ENCODE measurements around the gene SPCS2. TPM values are rescaled to one million over a fixed set of nuclear protein-coding genes. Genes with fewer than 3 reads are reported as not detected.
"Not testable (repeated sequence)": the region's sequence is repeated elsewhere in the genome, so short reads cannot be mapped to it uniquely, and the experiment has no call there.

The SPCS2 gene
- total RNA-seq, 1 donor from 2014 or later = 112 TPM

GRCh38 chr11:74953451-74953850 lies 4.4 kb downstream of the SPCS2 start:
- TF ChIP-seq, protein P1, sequence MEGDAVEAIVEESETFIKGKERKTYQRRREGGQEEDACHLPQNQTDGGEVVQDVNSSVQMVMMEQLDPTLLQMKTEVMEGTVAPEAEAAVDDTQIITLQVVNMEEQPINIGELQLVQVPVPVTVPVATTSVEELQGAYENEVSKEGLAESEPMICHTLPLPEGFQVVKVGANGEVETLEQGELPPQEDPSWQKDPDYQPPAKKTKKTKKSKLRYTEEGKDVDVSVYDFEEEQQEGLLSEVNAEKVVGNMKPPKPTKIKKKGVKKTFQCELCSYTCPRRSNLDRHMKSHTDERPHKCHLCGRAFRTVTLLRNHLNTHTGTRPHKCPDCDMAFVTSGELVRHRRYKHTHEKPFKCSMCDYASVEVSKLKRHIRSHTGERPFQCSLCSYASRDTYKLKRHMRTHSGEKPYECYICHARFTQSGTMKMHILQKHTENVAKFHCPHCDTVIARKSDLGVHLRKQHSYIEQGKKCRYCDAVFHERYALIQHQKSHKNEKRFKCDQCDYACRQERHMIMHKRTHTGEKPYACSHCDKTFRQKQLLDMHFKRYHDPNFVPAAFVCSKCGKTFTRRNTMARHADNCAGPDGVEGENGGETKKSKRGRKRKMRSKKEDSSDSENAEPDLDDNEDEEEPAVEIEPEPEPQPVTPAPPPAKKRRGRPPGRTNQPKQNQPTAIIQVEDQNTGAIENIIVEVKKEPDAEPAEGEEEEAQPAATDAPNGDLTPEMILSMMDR (IDR thresholded peaks at IDR 0.05; ENCODE audit: partially characterized antibody, unreplicated experiment) = no peak
- Mint-ChIP-seq H3K36me3 (ENCODE audit: unreplicated experiment) (no peaks in the 10 kb centered on the region), H3K27ac (ENCODE audit: unreplicated experiment) (no peak overlapping the region), H3K4me3 (ENCODE audit: unreplicated experiment) (no peak overlapping the region), H3K4me1 (ENCODE audit: low read depth, unreplicated experiment) (peaks cover 14% of the 10 kb centered on the region), H3K9me3 (ENCODE audit: unreplicated experiment) (peaks cover 4% of the 10 kb centered on the region), H3K27me3 (ENCODE audit: unreplicated experiment) (peaks cover 9% of the 10 kb centered on the region)
- no peak for DNase-seq

DNA sequence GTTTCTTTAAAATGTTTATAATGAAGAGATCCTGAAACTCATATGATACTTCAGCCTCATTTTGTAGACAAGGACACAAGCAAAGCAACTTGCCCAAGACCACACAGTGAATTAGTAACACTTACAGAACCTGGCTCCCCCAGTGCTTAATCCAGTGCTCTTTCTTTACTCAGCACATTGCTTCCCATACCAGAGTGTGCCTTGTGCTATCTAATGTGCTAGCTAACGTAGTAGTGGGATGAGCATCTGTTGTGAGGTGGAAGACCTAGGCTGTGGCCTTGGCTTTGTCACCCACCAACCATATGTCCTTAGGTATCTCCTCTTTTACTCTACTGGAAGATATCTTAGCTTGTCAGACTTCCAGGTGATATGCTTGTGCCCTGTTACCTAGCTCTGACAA lies 5.1 kb downstream of the SPCS2 start:
- no peaks in the 10 kb centered on the region for H3K36me3 Mint-ChIP-seq (ENCODE audit: unreplicated experiment)
- DNase-seq = no peak
- H3K4me1 Mint-ChIP-seq (ENCODE audit: low read depth, unreplicated experiment) = peaks cover 18% of the 10 kb centered on the region
- H3K27me3 Mint-ChIP-seq (ENCODE audit: unreplicated experiment) = peaks cover 6% of the 10 kb centered on the region
- no peak overlapping the region for H3K4me3 Mint-ChIP-seq (ENCODE audit: unreplicated experiment)
- TF ChIP-seq, protein P1 (IDR thresholded peaks at IDR 0.05; ENCODE audit: partially characterized antibody, unreplicated experiment) = no peak
- H3K27ac Mint-ChIP-seq (ENCODE audit: unreplicated experiment) = no peak overlapping the region
- peaks cover 4% of the 10 kb centered on the region for H3K9me3 Mint-ChIP-seq (ENCODE audit: unreplicated experiment)

- TF ChIP-seq, protein P1 (IDR thresholded peaks at IDR 0.05; ENCODE audit: partially characterized antibody, unreplicated experiment) = no peak
These were observed 7.4 kb downstream of the SPCS2 start for GRCh38 chr11:74956397-74957015.

GRCh38 chr11:74957937-74958629 lies 9.0 kb downstream of the SPCS2 start:
- Mint-ChIP-seq H3K36me3 (ENCODE audit: unreplicated experiment) (no peaks in the 10 kb centered on the region), H3K4me3 (ENCODE audit: unreplicated experiment) (no peak overlapping the region), H3K27ac (ENCODE audit: unreplicated experiment) (no peak overlapping the region), H3K9me3 (ENCODE audit: unreplicated experiment) (no peaks in the 10 kb centered on the region), H3K27me3 (ENCODE audit: unreplicated experiment) (no peaks in the 10 kb centered on the region), H3K4me1 (ENCODE audit: low read depth, unreplicated experiment) (peaks cover 9% of the 10 kb centered on the region)
- TF ChIP-seq, protein P1 (IDR thresholded peaks at IDR 0.05; ENCODE audit: partially characterized antibody, unreplicated experiment) = no peak
- DNase-seq = no peak

More at GRCh38 chr11:74956397-74957015, 7.4 kb downstream of the SPCS2 start:
- DNase-seq = no peak
- Mint-ChIP-seq H3K4me1 (ENCODE audit: low read depth, unreplicated experiment) (peaks cover 13% of the 10 kb centered on the region), H3K36me3 (ENCODE audit: unreplicated experiment) (no peaks in the 10 kb centered on the region), H3K4me3 (ENCODE audit: unreplicated experiment) (no peak overlapping the region), H3K27me3 (ENCODE audit: unreplicated experiment) (no peaks in the 10 kb centered on the region), H3K27ac (ENCODE audit: unreplicated experiment) (no peak overlapping the region), H3K9me3 (ENCODE audit: unreplicated experiment) (peaks cover 1% of the 10 kb centered on the region)

DNA sequence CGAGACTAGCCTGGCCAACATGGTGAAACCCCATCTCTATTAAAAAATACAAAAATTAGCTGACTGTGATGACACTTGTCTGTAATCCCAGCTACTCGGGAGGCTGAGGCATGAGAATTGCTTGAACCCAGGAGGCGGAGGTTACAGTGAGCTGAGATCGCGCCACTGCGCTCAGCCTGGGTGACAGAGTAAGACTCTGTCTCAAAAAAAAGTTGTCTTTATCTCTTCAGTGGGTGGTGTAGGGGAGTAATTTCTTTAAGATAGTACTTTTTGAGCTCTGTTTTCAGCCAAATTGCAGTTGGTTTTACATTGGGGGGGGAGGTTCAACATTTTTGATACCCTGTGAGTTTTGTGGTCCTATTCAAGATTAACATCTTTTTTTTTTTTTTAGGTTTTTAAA lies 11.1 kb downstream of the SPCS2 start:
- H3K27ac Mint-ChIP-seq (ENCODE audit: unreplicated experiment); H3K27me3 Mint-ChIP-seq (ENCODE audit: unreplicated experiment); H3K36me3 Mint-ChIP-seq (ENCODE audit: unreplicated experiment); H3K4me3 Mint-ChIP-seq (ENCODE audit: unreplicated experiment); DNase-seq; H3K4me1 Mint-ChIP-seq (ENCODE audit: low read depth, unreplicated experiment); H3K9me3 Mint-ChIP-seq (ENCODE audit: unreplicated experiment): not testable (repeated sequence)

All from glutamatergic neuron (in vitro differentiated cells).